WTC11 (cell line): Measurements from ENCODE around the gene SH3TC1. TPM values are rescaled to one million over a fixed set of nuclear protein-coding genes. Genes with fewer than 3 reads are reported as not detected.

Experiments used
- ATAC-seq: fragments of 200-7000 bp; cut with Tn5 transposase; 2 replicates; pipeline ENCODE4 v1.10.0; 2021; ENCODE audit warnings: mild to moderate bottlenecking, moderate library complexity
- CTCF ChIA-PET: fragments of 300-600 bp; sonication (Branson Sonifier 250); formaldehyde crosslinking; loops from one replicate; lab custom pipeline; 2021; ENCODE audit warnings: antibody characterized with exemption; lab: Charles Lee
- POLR2A ChIA-PET: fragments of 350-600 bp; sonication (Branson Sonifier 250); formaldehyde crosslinking; loops from one replicate; lab custom pipeline; 2021; ENCODE audit warnings: antibody characterized with exemption; lab: Charles Lee
- DNase-seq: peaks from one replicate; pipeline ENCODE4 v3.0.0; 2021; ENCODE audit warnings: low spot score
- H3K27ac Mint-ChIP-seq: 2 replicates; pipeline ENCODE4 v1.8.0; 2021; ENCODE audit warnings: mixed read lengths
- H3K27me3 Mint-ChIP-seq: 2 replicates; pipeline ENCODE4 v1.8.0; 2021; ENCODE audit warnings: low read depth, mild to moderate bottlenecking, moderate library complexity, mixed read lengths
- H3K36me3 Mint-ChIP-seq: 2 replicates; pipeline ENCODE4 v1.8.0; 2021; ENCODE audit warnings: mixed read lengths
- H3K4me1 Mint-ChIP-seq: 2 replicates; pipeline ENCODE4 v1.8.0; 2022; ENCODE audit warnings: mixed read lengths
- H3K4me3 Mint-ChIP-seq: 2 replicates; pipeline ENCODE4 v1.8.0; 2021; ENCODE audit warnings: mild to moderate bottlenecking, moderate library complexity, mixed read lengths
- H3K9me3 Mint-ChIP-seq: 2 replicates; pipeline ENCODE4 v1.8.0; 2021; ENCODE audit warnings: mixed read lengths
- CBFB ChIP-seq: sonication (generic); formaldehyde crosslinking; IDR thresholded peaks from 2 replicates; pipeline ENCODE4 v1.8.1; 2022; ENCODE audit warnings: mild to moderate bottlenecking, low read depth, missing genetic modification reagents
- EMX1 ChIP-seq: fragments of 250-450 bp; sonication (Bioruptor Pico); IDR thresholded peaks from 2 replicates; pipeline ENCODE4 v1.8.0; 2021; ENCODE audit warnings: mild to moderate bottlenecking
- GTF2I ChIP-seq: fragments of 250-450 bp; sonication (Bioruptor Pico); conservative IDR thresholded peaks from 2 replicates; pipeline ENCODE4 v1.4.0; 2021; ENCODE audit warnings: mild to moderate bottlenecking
- HMGA2 ChIP-seq: fragments of 250-450 bp; sonication (Bioruptor Pico); IDR thresholded peaks from 2 replicates; pipeline ENCODE4 v1.4.0; 2021; ENCODE audit warnings: mild to moderate bottlenecking, moderate library complexity
- MYBL2 ChIP-seq: sonication (generic); formaldehyde crosslinking; IDR thresholded peaks from 2 replicates; pipeline ENCODE4 v1.8.1; 2023; ENCODE audit warnings: mild to moderate bottlenecking, moderate library complexity, missing genetic modification reagents
- NR1H2 ChIP-seq: sonication (generic); formaldehyde crosslinking; IDR thresholded peaks from 2 replicates; pipeline ENCODE4 v1.9.0; 2021; ENCODE audit warnings: mild to moderate bottlenecking, moderate library complexity, missing genetic modification reagents
- RORB ChIP-seq: fragments of 250-450 bp; sonication (Bioruptor Pico); IDR thresholded peaks from 2 replicates; pipeline ENCODE4 v1.9.0; 2021; ENCODE audit warnings: mild to moderate bottlenecking
- TEAD1 ChIP-seq: sonication (generic); formaldehyde crosslinking; IDR thresholded peaks from 2 replicates; pipeline ENCODE4 v1.8.0; 2022; ENCODE audit warnings: mild to moderate bottlenecking, missing genetic modification reagents
- TP53 ChIP-seq: sonication (generic); formaldehyde crosslinking; IDR thresholded peaks from 2 replicates; pipeline ENCODE4 v1.8.1; 2023; ENCODE audit warnings: mild to moderate bottlenecking, missing genetic modification reagents
- ZBTB21 ChIP-seq: sonication (generic); formaldehyde crosslinking; IDR thresholded peaks from 2 replicates; pipeline ENCODE4 v1.8.1; 2023; ENCODE audit warnings: mild to moderate bottlenecking, missing genetic modification reagents, borderline replicate concordance
- ZNF219 ChIP-seq: sonication (generic); formaldehyde crosslinking; IDR thresholded peaks from 2 replicates; pipeline ENCODE4 v1.8.0; 2023; ENCODE audit warnings: missing genetic modification reagents, mild to moderate bottlenecking, borderline replicate concordance
- ZNF317 ChIP-seq: sonication (generic); formaldehyde crosslinking; IDR thresholded peaks from 2 replicates; pipeline ENCODE4 v1.8.1; 2023; ENCODE audit warnings: low read depth, mild to moderate bottlenecking, moderate library complexity, missing genetic modification reagents, borderline replicate concordance
- ZNF396 ChIP-seq: fragments of 250-450 bp; sonication (Bioruptor Pico); IDR thresholded peaks from 2 replicates; pipeline ENCODE4 v1.8.0; 2021; ENCODE audit warnings: mild to moderate bottlenecking, moderate library complexity, borderline replicate concordance
- ZNF423 ChIP-seq: fragments of 250-450 bp; sonication (Bioruptor Pico); IDR thresholded peaks from 2 replicates; pipeline ENCODE4 v2.1.2; 2022; ENCODE audit warnings: mild to moderate bottlenecking, moderate library complexity
- total RNA-seq: library from RNA; stranded (reverse); gene quantifications from 3 replicates; pipeline ENCODE4 v1.2.3, GENCODE V29; 2021
- TF ChIP-seq, protein P1 (sequence below): sonication (generic); formaldehyde crosslinking; IDR thresholded peaks from 2 replicates; pipeline ENCODE4 v1.8.1; 2022; ENCODE audit warnings: low read depth, missing genetic modification reagents, borderline replicate concordance
- TF ChIP-seq, protein P2 (sequence below): sonication (generic); formaldehyde crosslinking; conservative IDR thresholded peaks from 2 replicates; pipeline ENCODE4 v1.8.1; 2022; ENCODE audit warnings: mild to moderate bottlenecking, missing genetic modification reagents
- TF ChIP-seq, protein P3 (sequence below): fragments of 250-450 bp; sonication (Bioruptor Pico); IDR thresholded peaks from 2 replicates; pipeline ENCODE4 v1.9.0; 2021; ENCODE audit warnings: mild to moderate bottlenecking
- TF ChIP-seq, protein P4 (sequence below): sonication (generic); formaldehyde crosslinking; IDR thresholded peaks from 2 replicates; pipeline ENCODE4 v1.8.0; 2023; ENCODE audit warnings: missing genetic modification reagents
- TF ChIP-seq, protein P5 (sequence below): sonication (generic); formaldehyde crosslinking; IDR thresholded peaks from 2 replicates; pipeline ENCODE4 v1.8.0; 2023; ENCODE audit warnings: mild to moderate bottlenecking, missing genetic modification reagents
- TF ChIP-seq, protein P6 (sequence below): sonication (generic); formaldehyde crosslinking; conservative IDR thresholded peaks from 2 replicates; pipeline ENCODE4 v1.8.1; 2023; ENCODE audit warnings: mild to moderate bottlenecking, low read depth, missing genetic modification reagents, moderate library complexity

SH3TC1 gene
- total RNA-seq, 1 experiment from 2014 or later, result 0.42 TPM

DNA sequence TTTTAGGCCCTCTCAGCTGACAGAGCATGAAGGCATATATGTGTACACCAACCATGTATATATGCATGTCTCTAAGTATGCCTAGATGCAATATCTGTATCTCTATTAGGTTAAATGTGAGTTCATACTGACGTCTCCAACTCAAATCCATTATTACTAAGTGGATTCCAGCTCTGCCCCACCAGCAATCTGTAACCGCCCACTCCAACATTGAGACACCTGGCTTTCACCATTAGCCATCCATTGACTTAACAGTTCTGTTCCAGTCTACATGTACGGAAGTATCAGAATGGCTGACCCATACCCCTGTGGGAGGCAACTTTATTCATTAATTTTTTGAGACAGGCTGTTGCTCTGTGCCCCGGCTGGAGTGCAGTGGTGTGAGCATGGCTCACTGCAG lies 15.0 kb upstream of the SH3TC1 start:
- CTCF ChIA-PET, result no interaction called here
- TF ChIP-seq TP53 (no peak), NR1H2 (CRISPR knock-in tag) (no peak), RORB (CRISPR knock-in tag) (no peak), MYBL2 (CRISPR knock-in tag) (no peak), ZNF423 (CRISPR knock-in tag) (no peak), HMGA2 (CRISPR knock-in tag) (no peak), ZNF219 (CRISPR knock-in tag) (no peak), ZBTB21 (CRISPR knock-in tag) (no peak)
- TF ChIP-seq, protein P1, sequence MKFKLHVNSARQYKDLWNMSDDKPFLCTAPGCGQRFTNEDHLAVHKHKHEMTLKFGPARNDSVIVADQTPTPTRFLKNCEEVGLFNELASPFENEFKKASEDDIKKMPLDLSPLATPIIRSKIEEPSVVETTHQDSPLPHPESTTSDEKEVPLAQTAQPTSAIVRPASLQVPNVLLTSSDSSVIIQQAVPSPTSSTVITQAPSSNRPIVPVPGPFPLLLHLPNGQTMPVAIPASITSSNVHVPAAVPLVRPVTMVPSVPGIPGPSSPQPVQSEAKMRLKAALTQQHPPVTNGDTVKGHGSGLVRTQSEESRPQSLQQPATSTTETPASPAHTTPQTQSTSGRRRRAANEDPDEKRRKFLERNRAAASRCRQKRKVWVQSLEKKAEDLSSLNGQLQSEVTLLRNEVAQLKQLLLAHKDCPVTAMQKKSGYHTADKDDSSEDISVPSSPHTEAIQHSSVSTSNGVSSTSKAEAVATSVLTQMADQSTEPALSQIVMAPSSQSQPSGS, result no peak
- TF ChIP-seq, protein P2, sequence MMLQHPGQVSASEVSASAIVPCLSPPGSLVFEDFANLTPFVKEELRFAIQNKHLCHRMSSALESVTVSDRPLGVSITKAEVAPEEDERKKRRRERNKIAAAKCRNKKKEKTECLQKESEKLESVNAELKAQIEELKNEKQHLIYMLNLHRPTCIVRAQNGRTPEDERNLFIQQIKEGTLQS (CRISPR knock-in tag), result no peak
- TF ChIP-seq, protein P3, sequence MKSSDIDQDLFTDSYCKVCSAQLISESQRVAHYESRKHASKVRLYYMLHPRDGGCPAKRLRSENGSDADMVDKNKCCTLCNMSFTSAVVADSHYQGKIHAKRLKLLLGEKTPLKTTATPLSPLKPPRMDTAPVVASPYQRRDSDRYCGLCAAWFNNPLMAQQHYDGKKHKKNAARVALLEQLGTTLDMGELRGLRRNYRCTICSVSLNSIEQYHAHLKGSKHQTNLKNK (CRISPR knock-in tag), result no peak
- TF ChIP-seq, protein P4, sequence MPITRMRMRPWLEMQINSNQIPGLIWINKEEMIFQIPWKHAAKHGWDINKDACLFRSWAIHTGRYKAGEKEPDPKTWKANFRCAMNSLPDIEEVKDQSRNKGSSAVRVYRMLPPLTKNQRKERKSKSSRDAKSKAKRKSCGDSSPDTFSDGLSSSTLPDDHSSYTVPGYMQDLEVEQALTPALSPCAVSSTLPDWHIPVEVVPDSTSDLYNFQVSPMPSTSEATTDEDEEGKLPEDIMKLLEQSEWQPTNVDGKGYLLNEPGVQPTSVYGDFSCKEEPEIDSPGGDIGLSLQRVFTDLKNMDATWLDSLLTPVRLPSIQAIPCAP (CRISPR knock-in tag), result no peak
- Mint-ChIP-seq H3K27ac (no peak overlapping the region), H3K9me3 (peaks cover 5% of the 10 kb centered on the region), H3K4me1 (no peaks in the 10 kb centered on the region), H3K27me3 (no peaks in the 10 kb centered on the region), H3K36me3 (no peaks in the 10 kb centered on the region), H3K4me3 (no peak overlapping the region)
- POLR2A ChIA-PET, result no interaction called here
- no peak for ATAC-seq
- no peak for DNase-seq

DNA sequence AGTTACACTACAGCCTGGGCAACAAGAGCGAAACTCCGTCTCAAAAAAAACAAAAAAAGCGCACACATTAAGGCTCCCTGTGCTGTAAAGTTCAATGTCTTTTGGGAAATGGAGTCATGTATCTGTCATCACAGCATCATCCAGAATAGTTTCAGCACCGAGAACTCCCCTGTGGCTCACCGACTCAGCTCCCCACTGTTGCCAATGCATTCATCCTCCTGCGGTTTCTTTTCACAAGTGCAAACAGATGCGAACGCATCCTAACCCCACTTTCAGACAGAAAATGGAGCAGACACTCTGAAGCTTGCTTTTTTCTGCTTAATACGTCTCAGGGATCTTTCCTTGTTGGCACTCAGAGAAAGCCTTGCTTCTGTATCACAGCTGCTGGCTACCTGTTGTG lies 13.8 kb upstream of the SH3TC1 start:
- Mint-ChIP-seq H3K4me3 (no peak overlapping the region), H3K36me3 (no peaks in the 10 kb centered on the region), H3K4me1 (no peaks in the 10 kb centered on the region)
- no peak for ATAC-seq
- CTCF ChIA-PET, result interaction anchor here (0.5 to 1.6 kb wide), 2 partner anchors 8 to 1915 kb away, joined by 3 to 13 read pairs; partner anchors contain the start of gene WFS1
- TF ChIP-seq EMX1 (CRISPR knock-in tag) (no peak), CBFB (CRISPR knock-in tag) (no peak), NR1H2 (CRISPR knock-in tag) (no peak), RORB (CRISPR knock-in tag) (no peak), GTF2I (CRISPR knock-in tag) (no peak), ZNF396 (no peak), ZNF317 (CRISPR knock-in tag) (no peak), TEAD1 (CRISPR knock-in tag) (no peak), ZBTB21 (CRISPR knock-in tag) (no peak)
- TF ChIP-seq, protein P5, sequence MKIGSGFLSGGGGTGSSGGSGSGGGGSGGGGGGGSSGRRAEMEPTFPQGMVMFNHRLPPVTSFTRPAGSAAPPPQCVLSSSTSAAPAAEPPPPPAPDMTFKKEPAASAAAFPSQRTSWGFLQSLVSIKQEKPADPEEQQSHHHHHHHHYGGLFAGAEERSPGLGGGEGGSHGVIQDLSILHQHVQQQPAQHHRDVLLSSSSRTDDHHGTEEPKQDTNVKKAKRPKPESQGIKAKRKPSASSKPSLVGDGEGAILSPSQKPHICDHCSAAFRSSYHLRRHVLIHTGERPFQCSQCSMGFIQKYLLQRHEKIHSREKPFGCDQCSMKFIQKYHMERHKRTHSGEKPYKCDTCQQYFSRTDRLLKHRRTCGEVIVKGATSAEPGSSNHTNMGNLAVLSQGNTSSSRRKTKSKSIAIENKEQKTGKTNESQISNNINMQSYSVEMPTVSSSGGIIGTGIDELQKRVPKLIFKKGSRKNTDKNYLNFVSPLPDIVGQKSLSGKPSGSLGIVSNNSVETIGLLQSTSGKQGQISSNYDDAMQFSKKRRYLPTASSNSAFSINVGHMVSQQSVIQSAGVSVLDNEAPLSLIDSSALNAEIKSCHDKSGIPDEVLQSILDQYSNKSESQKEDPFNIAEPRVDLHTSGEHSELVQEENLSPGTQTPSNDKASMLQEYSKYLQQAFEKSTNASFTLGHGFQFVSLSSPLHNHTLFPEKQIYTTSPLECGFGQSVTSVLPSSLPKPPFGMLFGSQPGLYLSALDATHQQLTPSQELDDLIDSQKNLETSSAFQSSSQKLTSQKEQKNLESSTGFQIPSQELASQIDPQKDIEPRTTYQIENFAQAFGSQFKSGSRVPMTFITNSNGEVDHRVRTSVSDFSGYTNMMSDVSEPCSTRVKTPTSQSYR (CRISPR knock-in tag), result no peak
- TF ChIP-seq, protein P6, sequence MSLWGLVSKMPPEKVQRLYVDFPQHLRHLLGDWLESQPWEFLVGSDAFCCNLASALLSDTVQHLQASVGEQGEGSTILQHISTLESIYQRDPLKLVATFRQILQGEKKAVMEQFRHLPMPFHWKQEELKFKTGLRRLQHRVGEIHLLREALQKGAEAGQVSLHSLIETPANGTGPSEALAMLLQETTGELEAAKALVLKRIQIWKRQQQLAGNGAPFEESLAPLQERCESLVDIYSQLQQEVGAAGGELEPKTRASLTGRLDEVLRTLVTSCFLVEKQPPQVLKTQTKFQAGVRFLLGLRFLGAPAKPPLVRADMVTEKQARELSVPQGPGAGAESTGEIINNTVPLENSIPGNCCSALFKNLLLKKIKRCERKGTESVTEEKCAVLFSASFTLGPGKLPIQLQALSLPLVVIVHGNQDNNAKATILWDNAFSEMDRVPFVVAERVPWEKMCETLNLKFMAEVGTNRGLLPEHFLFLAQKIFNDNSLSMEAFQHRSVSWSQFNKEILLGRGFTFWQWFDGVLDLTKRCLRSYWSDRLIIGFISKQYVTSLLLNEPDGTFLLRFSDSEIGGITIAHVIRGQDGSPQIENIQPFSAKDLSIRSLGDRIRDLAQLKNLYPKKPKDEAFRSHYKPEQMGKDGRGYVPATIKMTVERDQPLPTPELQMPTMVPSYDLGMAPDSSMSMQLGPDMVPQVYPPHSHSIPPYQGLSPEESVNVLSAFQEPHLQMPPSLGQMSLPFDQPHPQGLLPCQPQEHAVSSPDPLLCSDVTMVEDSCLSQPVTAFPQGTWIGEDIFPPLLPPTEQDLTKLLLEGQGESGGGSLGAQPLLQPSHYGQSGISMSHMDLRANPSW (CRISPR knock-in tag), result no peak
- TF ChIP-seq, protein P3 (CRISPR knock-in tag), result no peak
- TF ChIP-seq, all 79 proteins: peak for 0
- POLR2A ChIA-PET, result interaction anchor here (0.7 kb wide), 1 partner anchor 37 kb away, joined by 3 read pairs; no protein-coding TSS in a partner anchor
- DNase-seq, result no peak
- Mint-ChIP-seq H3K27ac (no peak overlapping the region), H3K27me3 (no peaks in the 10 kb centered on the region), H3K9me3 (peaks cover 5% of the 10 kb centered on the region)
